HEK293 (cell line): ENCODE results near the gene EPAS1.

Experiments
- CTCF ChIA-PET: fragments of 350-600 bp; formaldehyde crosslinking; extraction: SDS; loops from one replicate; lab custom pipeline; 2021; ENCODE audit warnings: antibody characterized with exemption; lab: Yijun Ruan, JAX
- POLR2A ChIA-PET: fragments of 300-600 bp; formaldehyde crosslinking; extraction: SDS; loops from one replicate; lab custom pipeline; 2020; ENCODE audit warnings: antibody characterized with exemption, inconsistent platforms; lab: Yijun Ruan, JAX
- H3K27ac ChIP-seq: fragments of 200-500 bp; sonication (Bioruptor generic); 2 replicates; pipeline ENCODE4 v1.5.1; 2014; ENCODE audit warnings: low read depth, low read length, control low read depth, inconsistent platforms; ENCODE audit errors: extremely low read depth
- H3K36me3 ChIP-seq, 2 experiments: fragments of 200-500 bp in 1 of 2; sonication (Bioruptor generic) in 1 of 2; 1 replicate in 1 of 2; 2 replicates in 1 of 2; pipeline ENCODE4 v1.5.1; 2014 to 2017; ENCODE audit warnings: inconsistent platforms in 2 of 2, low read length in 2 of 2; ENCODE audit not compliant: control insufficient read depth in 2 of 2, insufficient read depth in 1 of 2
- H3K4me1 ChIP-seq: fragments of 200-500 bp; sonication (Bioruptor generic); 2 replicates; pipeline ENCODE4 v1.5.1; 2014; ENCODE audit warnings: mild to moderate bottlenecking, low read length, inconsistent platforms; ENCODE audit not compliant: control insufficient read depth, insufficient read depth
- H3K4me3 ChIP-seq: 2 replicates; pipeline ENCODE4 v1.5.1; 2011; ENCODE audit warnings: low read depth, mild to moderate bottlenecking, control low read depth, low read length, moderate library complexity
- H3K9me3 ChIP-seq: fragments of 200-500 bp; sonication (Bioruptor generic); 2 replicates; pipeline ENCODE4 v1.5.1; 2014; ENCODE audit warnings: low read depth, low read length, inconsistent platforms; ENCODE audit not compliant: control insufficient read depth, insufficient read depth
- EGR2 ChIP-seq: fragments of 450-650 bp; formaldehyde crosslinking; IDR thresholded peaks from 2 replicates; pipeline ENCODE4 v1.5.1; 2016; ENCODE audit warnings: low read depth, missing biosample characterization, missing genetic modification characterization
- KLF10 ChIP-seq: fragments of 450-650 bp; IDR thresholded peaks from 2 replicates; pipeline ENCODE4 v1.5.1; 2018; ENCODE audit warnings: missing biosample characterization, mild to moderate bottlenecking, missing genetic modification characterization
- KLF16 ChIP-seq: fragments of 450-650 bp; formaldehyde crosslinking; IDR thresholded peaks from 2 replicates; pipeline ENCODE4 v1.5.1; 2017; ENCODE audit warnings: missing biosample characterization, missing genetic modification characterization
- OVOL3 ChIP-seq: fragments of 450-650 bp; formaldehyde crosslinking; IDR thresholded peaks from 2 replicates; pipeline ENCODE4 v1.5.1; 2016; ENCODE audit warnings: missing biosample characterization, missing genetic modification characterization
- SCRT2 ChIP-seq: fragments of 450-650 bp; formaldehyde crosslinking; IDR thresholded peaks from 2 replicates; pipeline ENCODE4 v1.5.1; 2016; ENCODE audit warnings: missing biosample characterization, missing genetic modification characterization
- TRIM28 ChIP-seq: IDR thresholded peaks from 2 replicates; pipeline ENCODE4 v1.6.1; 2011; ENCODE audit warnings: low read length, control low read depth, borderline replicate concordance
- ZFP3 ChIP-seq: fragments of 450-650 bp; formaldehyde crosslinking; IDR thresholded peaks from 2 replicates; pipeline ENCODE4 v1.5.1; 2016; ENCODE audit warnings: low read depth, missing biosample characterization, missing genetic modification characterization
- ZNF10 ChIP-seq: fragments of 450-650 bp; formaldehyde crosslinking; IDR thresholded peaks from 2 replicates; pipeline ENCODE4 v1.5.1; 2017; ENCODE audit warnings: missing biosample characterization, missing genetic modification characterization
- ZNF16 ChIP-seq: fragments of 450-650 bp; formaldehyde crosslinking; IDR thresholded peaks from 2 replicates; pipeline ENCODE4 v1.5.1; 2016; ENCODE audit warnings: low read depth, missing biosample characterization, missing genetic modification characterization
- ZNF501 ChIP-seq: fragments of 450-650 bp; formaldehyde crosslinking; IDR thresholded peaks from 2 replicates; pipeline ENCODE4 v1.5.1; 2016; ENCODE audit warnings: missing biosample characterization, missing genetic modification characterization
- ZNF629 ChIP-seq: fragments of 450-650 bp; formaldehyde crosslinking; IDR thresholded peaks from 2 replicates; pipeline ENCODE4 v1.5.1; 2017; ENCODE audit warnings: missing biosample characterization, missing genetic modification characterization
- ZNF645 ChIP-seq: fragments of 450-650 bp; formaldehyde crosslinking; IDR thresholded peaks from 2 replicates; pipeline ENCODE4; 2016; ENCODE audit warnings: missing biosample characterization, missing genetic modification characterization
- ZNF747 ChIP-seq: fragments of 450-650 bp; formaldehyde crosslinking; IDR thresholded peaks from 2 replicates; pipeline ENCODE4 v1.5.1; 2016; ENCODE audit warnings: missing biosample characterization, missing genetic modification characterization
- ZNF792 ChIP-seq: fragments of 450-650 bp; formaldehyde crosslinking; IDR thresholded peaks from 2 replicates; pipeline ENCODE4 v1.5.1; 2016; ENCODE audit warnings: missing biosample characterization, missing genetic modification characterization
- ZNF830 ChIP-seq: fragments of 450-650 bp; IDR thresholded peaks from 2 replicates; pipeline ENCODE4 v1.5.0; 2018; ENCODE audit warnings: missing biosample characterization, missing genetic modification characterization, low read depth, mild to moderate bottlenecking, moderate library complexity
- ZSCAN4 ChIP-seq: fragments of 450-650 bp; formaldehyde crosslinking; IDR thresholded peaks from 2 replicates; pipeline ENCODE4 v1.5.1; 2017; ENCODE audit warnings: missing biosample characterization, missing genetic modification characterization
- TF ChIP-seq, protein P1 (sequence below): fragments of 450-650 bp; formaldehyde crosslinking; IDR thresholded peaks from 2 replicates; pipeline ENCODE4 v1.5.1; 2016; ENCODE audit warnings: missing biosample characterization, missing genetic modification characterization
- TF ChIP-seq, protein P2 (sequence below): fragments of 450-650 bp; formaldehyde crosslinking; IDR thresholded peaks from 2 replicates; pipeline ENCODE4 v1.5.1; 2016; ENCODE audit warnings: missing biosample characterization, missing genetic modification characterization, borderline replicate concordance
- TF ChIP-seq, protein P3 (sequence below): sonication (generic); formaldehyde crosslinking; IDR thresholded peaks from 2 replicates; pipeline ENCODE4 v1.8.1; 2022; ENCODE audit warnings: mild to moderate bottlenecking, moderate library complexity, missing genetic modification reagents

Gene EPAS1

GRCh38 chr2:46431481-46432235 is 134.5 kb downstream of the EPAS1 start:
- no peaks in the 10 kb centered on the region for H3K36me3 ChIP-seq
- H3K9me3 ChIP-seq = no peaks in the 10 kb centered on the region
- ChIA-PET POLR2A (no interaction called here), CTCF (no interaction called here)
- H3K4me3 ChIP-seq = no peak overlapping the region
- no peaks in the 10 kb centered on the region for H3K4me1 ChIP-seq
- TF ChIP-seq ZNF16 (tag by site-specific recombination) = no peak
- TF ChIP-seq KLF16 = no peak
- no peak for TF ChIP-seq EGR2 (tag by site-specific recombination)
- TF ChIP-seq, protein P1, sequence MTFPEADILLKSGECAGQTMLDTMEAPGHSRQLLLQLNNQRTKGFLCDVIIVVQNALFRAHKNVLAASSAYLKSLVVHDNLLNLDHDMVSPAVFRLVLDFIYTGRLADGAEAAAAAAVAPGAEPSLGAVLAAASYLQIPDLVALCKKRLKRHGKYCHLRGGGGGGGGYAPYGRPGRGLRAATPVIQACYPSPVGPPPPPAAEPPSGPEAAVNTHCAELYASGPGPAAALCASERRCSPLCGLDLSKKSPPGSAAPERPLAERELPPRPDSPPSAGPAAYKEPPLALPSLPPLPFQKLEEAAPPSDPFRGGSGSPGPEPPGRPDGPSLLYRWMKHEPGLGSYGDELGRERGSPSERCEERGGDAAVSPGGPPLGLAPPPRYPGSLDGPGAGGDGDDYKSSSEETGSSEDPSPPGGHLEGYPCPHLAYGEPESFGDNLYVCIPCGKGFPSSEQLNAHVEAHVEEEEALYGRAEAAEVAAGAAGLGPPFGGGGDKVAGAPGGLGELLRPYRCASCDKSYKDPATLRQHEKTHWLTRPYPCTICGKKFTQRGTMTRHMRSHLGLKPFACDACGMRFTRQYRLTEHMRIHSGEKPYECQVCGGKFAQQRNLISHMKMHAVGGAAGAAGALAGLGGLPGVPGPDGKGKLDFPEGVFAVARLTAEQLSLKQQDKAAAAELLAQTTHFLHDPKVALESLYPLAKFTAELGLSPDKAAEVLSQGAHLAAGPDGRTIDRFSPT = no peak
- no peak overlapping the region for H3K27ac ChIP-seq

DNA sequence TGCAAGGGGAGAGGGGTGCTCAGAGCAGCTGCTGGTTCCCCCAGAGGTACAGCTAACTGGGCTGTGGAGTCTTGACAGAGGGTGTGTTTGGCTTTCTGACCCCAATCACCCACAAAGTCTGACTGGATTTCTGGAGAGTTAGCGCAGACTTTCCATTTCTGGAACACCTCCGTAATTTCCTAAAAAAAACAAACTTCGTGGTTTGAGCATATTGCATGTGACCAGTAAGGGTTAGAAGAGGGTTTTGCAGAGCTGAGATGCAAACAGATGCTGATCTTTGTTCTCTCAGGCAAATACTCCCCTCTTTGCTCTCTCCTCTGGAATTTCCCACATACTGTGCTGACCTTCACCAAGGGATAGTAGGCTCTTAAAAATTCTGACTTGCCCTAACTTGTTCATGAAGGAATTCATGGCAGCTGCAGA is 137.7 kb downstream of the EPAS1 start:
- TF ChIP-seq ZFP3 (tag by site-specific recombination) (no peak), ZNF501 (no peak), TRIM28 (no peak), ZSCAN4 (tag by site-specific recombination) (no peak), KLF10 (tag by site-specific recombination) (no peak), ZNF792 (no peak), ZNF629 (tag by site-specific recombination) (no peak), ZNF830 (tag by site-specific recombination) (no peak), ZNF10 (tag by site-specific recombination) (no peak)
- TF ChIP-seq, protein P2, sequence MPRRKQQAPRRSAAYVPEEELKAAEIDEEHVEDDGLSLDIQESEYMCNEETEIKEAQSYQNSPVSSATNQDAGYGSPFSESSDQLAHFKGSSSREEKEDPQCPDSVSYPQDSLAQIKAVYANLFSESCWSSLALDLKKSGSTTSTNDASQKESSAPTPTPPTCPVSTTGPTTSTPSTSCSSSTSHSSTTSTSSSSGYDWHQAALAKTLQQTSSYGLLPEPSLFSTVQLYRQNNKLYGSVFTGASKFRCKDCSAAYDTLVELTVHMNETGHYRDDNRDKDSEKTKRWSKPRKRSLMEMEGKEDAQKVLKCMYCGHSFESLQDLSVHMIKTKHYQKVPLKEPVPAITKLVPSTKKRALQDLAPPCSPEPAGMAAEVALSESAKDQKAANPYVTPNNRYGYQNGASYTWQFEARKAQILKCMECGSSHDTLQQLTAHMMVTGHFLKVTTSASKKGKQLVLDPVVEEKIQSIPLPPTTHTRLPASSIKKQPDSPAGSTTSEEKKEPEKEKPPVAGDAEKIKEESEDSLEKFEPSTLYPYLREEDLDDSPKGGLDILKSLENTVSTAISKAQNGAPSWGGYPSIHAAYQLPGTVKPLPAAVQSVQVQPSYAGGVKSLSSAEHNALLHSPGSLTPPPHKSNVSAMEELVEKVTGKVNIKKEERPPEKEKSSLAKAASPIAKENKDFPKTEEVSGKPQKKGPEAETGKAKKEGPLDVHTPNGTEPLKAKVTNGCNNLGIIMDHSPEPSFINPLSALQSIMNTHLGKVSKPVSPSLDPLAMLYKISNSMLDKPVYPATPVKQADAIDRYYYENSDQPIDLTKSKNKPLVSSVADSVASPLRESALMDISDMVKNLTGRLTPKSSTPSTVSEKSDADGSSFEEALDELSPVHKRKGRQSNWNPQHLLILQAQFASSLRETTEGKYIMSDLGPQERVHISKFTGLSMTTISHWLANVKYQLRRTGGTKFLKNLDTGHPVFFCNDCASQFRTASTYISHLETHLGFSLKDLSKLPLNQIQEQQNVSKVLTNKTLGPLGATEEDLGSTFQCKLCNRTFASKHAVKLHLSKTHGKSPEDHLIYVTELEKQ = no peak
- Histone ChIP-seq H3K9me3 (no peaks in the 10 kb centered on the region), H3K36me3 (no peaks in the 10 kb centered on the region), H3K27ac (no peak overlapping the region), H3K4me1 (no peaks in the 10 kb centered on the region), H3K4me3 (no peak overlapping the region)
- POLR2A ChIA-PET = interaction anchor here (0.5 kb wide), 1 partner anchor 193 kb away, joined by 3 read pairs; no protein-coding TSS in a partner anchor
- CTCF ChIA-PET = interaction anchor here (0.9 kb wide), 1 partner anchor 20 kb away, joined by 4 read pairs; no protein-coding TSS in a partner anchor

- no peaks in the 10 kb centered on the region for H3K4me1 ChIP-seq
- no peak overlapping the region for H3K27ac ChIP-seq
- POLR2A ChIA-PET = interaction anchor here (0.5 kb wide), 1 partner anchor 192 kb away, joined by 3 read pairs; no protein-coding TSS in a partner anchor
- CTCF ChIA-PET = interaction anchor here (0.9 kb wide), 1 partner anchor 20 kb away, joined by 4 read pairs; no protein-coding TSS in a partner anchor
- no peaks in the 10 kb centered on the region for H3K9me3 ChIP-seq
- no peak overlapping the region for H3K4me3 ChIP-seq
- H3K36me3 ChIP-seq = no peaks in the 10 kb centered on the region
- TF ChIP-seq SCRT2 = no peak
- TF ChIP-seq, protein P3, sequence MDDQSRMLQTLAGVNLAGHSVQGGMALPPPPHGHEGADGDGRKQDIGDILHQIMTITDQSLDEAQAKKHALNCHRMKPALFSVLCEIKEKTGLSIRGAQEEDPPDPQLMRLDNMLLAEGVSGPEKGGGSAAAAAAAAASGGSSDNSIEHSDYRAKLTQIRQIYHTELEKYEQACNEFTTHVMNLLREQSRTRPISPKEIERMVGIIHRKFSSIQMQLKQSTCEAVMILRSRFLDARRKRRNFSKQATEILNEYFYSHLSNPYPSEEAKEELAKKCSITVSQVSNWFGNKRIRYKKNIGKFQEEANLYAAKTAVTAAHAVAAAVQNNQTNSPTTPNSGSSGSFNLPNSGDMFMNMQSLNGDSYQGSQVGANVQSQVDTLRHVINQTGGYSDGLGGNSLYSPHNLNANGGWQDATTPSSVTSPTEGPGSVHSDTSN (CRISPR knock-in tag) = no peak
- no peak for TF ChIP-seq ZNF747 (tag by site-specific recombination)
- TF ChIP-seq OVOL3 = no peak
- TF ChIP-seq ZNF645 = no peak
Observed at GRCh38 chr2:46435353-46435752, 138.1 kb downstream of the EPAS1 start.
